ENCODE results near the gene NEURL2.
A peak's percentile ranks its signal among the peaks of the same experiment; 100 is the strongest.
"Not testable (repeated sequence)": the region's sequence is repeated elsewhere in the genome, so short reads cannot be mapped to it uniquely, and the experiment has no call there.

The NEURL2 gene

DNA sequence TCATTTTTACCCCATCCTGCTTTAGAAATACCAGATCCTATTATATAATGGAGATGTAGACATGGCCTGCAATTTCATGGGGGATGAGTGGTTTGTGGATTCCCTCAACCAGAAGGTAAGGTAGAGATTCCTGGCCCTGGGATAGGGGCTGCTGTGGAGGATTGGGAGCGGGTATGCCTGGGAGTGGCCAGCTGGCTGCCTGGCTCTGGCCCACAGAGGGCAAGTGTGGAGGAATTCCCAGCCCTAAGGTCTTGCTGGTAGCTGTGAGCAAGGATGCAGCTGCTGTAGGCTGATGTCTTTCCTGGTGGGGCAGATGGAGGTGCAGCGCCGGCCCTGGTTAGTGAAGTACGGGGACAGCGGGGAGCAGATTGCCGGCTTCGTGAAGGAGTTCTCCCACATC, 6.7 kb upstream of the NEURL2 start:
- DNase-seq = no peak

DNA sequence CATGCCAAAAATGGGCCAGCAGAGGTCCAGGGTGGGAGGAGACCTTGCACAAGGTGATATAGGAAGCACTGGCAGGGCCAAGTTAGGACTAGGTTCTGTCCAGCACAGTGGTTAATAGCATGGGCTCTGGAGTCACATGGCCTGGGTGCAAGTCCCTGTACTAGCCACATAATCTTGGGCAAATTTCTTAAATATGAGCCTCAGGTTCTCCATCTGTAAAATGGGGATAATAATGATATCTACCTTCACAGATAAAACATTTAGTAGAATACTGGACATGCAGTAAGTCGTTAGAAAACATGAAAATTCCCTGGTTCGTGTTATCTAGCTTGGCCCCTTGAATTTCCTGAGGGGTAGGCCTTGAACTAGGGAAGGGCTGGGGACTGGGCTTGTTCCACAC, 6.3 kb upstream of the NEURL2 start:
- DNase-seq = no peak

DNA sequence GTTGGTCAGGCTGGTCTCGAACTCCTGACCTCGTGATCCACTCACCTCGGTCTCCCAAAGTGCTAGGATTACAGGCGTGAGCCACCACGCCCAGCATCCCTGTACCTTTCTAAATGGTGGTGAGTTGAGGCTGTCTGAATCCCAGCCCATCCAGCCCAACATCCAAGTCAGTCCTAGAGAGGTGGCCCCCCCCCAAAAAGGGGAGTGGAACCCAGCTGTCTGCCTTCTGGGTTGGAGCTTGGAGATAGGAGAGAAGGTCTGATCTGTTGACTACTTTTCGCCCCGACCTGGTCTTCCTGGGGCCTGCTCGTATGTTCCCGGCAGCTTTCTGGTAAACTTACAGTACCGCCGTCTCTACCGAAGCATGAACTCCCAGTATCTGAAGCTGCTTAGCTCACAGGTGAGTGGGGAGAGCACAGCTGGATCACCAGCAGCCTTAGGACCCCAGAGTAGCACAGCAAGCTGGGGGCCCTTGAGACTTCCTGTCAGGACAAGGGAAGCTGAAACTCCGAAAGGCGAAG, 5.7 kb upstream of the NEURL2 start:
- no peak for DNase-seq

DNA sequence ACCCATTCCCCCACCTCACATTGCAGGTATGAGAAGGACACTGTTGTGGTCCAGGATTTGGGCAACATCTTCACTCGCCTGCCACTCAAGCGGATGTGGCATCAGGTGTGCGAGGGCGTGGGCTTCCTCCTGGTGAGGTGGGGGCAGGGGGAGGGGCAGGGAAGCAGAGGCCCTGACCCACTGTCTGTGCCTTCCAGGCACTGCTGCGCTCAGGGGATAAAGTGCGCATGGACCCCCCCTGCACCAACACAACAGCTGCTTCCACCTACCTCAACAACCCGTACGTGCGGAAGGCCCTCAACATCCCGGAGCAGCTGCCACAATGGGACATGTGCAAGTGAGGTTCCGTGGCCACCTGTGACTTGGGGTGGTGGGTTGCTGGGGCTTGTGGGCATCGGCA, 3.8 kb upstream of the NEURL2 start:
- DNase-seq = no peak

DNA sequence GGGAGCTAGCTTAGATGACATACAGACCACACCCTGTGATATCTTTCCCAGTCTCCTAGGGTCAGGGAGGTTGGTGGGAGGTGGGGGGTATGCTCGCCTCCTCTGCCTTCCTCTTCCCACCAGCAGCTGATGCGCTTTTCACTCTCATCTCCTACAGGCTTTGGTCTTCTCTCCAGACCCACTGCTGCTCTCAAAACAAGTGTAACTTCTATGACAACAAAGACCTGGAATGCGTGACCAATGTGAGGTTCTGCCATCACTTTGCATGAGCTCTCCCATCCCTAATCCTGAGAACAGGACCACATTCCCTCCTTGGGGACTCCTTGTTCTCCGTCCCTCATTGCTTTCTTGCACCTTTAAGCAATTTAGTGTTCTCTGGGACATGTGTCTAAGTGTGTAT, 2.8 kb upstream of the NEURL2 start:
- no peak for DNase-seq

DNA sequence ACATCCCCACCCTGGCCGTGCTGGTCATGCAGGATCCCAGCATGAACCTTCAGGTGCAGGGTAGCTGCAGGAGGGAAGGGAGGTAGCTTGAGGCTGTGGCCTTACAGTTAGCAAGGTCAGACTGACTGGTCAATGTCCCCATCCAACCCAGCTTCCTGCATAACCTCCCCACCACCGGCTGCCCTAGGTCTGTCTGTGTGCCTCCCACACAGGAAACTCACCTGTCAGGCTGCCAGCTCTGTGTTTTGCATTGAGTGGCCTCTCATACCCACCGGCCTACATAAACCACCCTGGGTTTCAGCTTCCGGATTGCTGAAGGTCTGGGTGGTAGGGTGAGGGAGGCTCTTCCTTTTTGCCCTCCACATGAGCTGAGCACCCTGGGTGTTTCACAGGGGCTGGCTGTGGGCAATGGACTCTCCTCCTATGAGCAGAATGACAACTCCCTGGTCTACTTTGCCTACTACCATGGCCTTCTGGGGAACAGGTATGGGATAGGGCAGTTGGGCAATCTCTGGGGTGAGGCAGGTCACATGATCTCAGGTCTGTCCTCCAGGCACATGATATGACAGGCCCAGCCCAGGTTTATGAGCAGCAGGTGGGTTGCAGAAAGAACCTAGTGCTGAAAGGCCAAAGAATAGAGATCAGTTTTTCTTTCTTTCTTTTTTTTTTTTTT, 2.0 kb upstream of the NEURL2 start:
- no peak for DNase-seq

DNA sequence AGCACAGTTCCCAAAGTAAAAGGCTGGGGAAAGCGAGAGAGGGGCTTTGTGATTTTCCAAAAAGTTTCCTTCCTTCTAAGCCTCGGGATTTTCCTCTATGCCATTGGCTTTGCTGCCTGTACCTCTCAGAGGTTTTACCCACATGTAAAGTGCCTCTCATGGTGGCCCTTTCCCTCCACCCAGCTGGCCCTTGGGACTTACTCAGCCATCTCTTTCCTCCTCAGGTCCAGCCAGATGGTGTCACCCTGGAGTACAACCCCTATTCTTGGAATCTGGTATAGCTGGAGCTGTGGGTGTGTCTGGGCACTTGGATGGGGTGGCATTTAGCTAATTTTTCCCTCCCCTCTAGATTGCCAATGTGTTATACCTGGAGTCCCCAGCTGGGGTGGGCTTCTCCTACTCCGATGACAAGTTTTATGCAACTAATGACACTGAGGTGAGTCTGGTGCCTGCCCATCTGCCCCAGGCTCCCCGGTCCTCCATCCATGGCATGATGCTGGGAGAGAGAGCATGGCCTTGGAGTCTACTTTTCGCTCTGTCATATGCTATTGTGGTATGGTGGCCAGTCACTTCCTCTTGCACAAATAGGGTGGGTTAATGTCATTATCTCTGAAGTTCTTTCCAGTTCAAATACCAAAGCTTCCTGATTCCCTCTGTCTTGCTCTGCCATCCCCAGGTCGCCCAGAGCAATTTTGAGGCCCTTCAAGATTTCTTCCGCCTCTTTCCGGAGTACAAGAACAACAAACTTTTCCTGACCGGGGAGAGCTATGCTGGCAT, 1.2 kb upstream of the NEURL2 start:
- DNase-seq = no peak

DNA sequence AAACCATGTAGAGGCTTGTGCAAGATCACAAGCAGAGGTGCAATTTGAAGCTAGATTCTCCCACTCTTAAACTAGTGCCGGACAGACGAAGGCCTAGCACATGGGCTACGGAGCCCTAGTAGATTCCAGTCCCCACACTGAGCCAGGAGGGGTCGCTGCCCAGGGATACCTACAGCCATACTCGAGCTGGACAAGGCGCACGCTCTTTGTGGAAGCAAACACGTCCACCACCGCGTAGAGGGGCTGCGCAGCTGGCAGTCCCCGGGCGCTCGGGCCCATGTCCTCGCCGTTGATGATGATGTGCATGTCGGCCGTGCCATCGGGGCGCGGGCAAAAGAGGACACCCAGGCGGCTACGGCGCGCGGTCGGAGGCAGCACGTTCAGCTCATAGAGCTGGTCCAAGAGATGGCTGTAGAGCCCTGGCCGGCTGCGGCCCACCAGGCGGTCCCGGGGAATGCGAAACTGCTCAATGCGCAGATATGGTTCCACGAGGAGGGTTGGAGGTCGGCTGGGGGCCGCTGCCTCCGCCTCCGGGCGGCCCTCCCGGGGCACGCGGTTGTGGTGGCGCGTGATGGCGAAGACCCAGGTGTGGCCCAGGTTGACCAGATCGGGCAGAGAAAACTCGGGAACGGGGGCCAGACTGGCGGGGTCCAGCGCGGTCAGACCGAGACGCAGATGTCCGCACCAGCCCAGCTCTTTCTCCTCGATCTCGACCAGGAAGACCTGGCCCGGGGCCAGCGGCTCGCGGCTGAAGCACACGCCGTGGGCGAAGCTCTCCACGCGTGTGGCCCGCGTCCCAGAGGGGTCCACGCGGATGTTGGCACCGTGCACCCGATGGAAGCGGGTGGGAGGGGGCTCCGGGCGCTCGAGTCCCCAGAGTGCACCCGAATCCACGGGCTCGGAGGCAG, 677 bp downstream of the NEURL2 start:
- peak; percentile 80 for DNase-seq

DNA sequence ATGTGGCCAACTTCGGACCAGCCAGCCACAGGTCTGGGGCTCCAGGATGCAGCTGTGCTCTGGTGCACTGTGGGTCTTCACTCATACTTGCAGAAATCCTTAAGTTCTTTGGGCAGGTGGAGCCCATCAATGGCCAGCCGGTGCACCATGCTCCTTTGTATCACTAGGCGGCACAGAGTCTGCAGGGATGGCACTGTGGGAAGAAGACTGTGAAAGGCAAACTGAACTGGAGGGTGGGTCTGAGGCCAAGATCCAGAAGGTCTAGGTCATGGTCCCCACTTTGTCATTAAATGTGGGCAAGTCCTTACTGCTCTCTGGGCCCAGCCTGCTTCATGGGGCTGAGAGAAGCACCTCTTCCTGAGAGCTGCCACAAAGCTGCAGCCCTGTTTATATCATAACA, 2.3 kb downstream of the NEURL2 start:
- DNase-seq = no peak

DNA sequence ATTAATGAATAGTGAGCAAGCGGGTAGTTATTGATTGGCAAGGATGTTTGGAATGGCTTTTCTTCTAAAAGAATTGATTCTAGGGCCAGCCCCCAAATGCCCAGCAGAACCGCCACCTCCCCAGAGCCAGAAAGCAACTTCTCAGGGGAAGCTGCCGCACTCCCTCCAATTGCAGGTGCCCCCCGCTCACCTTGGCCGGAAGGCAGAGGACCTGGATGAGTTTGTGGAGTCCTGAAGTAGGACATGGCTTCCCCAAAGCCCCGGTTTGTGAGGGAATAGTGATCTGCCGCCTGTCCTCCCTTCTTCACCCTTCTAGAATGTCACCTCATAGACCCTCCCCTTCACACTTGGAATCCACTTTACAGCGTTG, 3.7 kb downstream of the NEURL2 start, which contains the start of gene SPATA25:
SPATA25 (minus strand) TSS at position 277 of the 370 bp plus-strand sequence; CDS start at position 245, 32 bp downstream.
- DNase-seq = no peak

DNA sequence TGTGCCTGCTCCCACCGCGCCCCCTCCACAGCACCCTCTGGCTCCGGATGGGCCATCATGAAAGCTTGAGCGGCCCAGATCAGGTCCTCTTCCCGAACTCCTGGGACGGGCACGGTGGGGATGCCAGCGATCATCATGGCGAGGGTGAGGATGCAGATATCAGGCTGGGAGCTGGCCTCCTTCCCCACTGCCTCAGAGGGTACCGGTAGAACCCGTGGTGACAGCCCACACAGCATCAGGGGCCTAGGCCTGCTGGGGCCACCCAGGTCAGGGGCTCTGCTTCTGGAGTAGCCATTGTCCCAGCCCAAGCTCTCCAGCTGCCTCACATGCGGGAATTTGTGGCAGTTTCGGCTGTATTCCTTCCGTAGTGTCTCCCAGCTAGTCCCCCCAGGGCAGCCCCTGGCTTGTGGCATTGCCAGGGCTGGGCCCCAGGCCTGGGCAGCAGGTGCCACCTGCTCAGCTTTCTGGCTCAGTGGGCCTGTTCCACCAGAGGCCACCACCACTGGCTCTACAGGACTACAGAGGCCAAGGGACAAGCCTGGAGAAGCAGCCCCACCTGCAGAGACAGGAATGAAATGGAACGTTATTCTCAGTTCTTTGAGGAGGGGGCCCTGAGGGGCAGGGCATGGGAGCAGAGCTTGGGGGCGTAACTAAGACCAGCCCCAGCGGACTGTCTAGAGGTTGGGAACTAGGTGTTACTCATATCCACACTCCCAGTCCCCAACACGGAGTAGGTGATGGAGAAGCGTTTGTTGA, 4.2 kb downstream of the NEURL2 start:
- no peak for DNase-seq

DNA sequence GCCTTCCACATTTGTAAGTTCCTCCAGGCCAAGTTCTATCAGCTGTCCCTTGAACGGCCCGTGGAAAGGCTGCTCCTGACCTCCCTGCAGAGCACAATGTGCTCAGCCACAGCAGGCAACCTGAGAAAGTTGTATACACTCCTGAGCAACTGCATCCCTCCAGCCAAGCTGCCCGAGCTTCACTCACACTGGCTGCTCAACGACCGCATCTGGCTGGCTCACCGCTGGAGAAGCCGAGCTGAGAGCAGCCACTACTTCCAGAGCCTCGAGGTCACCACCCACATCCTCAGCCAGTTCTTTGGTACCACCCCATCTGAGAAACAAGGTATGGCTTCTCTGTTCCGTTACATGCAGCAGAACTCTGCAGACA, 7.9 kb downstream of the NEURL2 start:
- no peak for DNase-seq

DNA sequence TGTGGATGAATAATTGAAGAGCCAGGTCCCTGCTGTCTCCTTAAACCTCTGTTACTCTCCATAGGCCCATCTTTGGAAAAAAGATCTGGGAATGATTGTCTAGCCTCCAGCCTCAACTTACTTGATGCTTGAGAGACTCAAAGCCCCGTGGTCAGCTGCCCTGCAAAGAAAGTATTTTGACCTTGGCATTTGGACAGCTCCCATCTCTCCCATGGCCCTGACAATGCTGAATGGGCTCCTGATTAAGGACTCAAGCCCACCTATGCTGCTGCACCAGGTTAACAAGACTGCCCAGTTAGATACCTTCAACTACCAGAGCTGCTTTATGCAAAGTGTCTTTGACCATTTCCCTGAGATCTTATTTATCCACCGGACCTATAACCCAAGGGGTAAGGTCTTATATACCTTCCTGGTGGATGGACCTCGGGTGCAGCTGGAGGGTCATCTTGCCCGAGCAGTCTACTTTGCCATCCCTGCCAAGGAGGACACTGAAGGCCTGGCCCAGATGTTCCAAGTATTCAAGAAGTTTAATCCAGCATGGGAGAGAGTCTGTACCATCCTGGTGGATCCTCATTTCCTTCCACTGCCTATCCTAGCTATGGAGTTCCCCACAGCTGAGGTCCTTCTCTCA, 8.4 kb downstream of the NEURL2 start:
- no peak for DNase-seq

DNA sequence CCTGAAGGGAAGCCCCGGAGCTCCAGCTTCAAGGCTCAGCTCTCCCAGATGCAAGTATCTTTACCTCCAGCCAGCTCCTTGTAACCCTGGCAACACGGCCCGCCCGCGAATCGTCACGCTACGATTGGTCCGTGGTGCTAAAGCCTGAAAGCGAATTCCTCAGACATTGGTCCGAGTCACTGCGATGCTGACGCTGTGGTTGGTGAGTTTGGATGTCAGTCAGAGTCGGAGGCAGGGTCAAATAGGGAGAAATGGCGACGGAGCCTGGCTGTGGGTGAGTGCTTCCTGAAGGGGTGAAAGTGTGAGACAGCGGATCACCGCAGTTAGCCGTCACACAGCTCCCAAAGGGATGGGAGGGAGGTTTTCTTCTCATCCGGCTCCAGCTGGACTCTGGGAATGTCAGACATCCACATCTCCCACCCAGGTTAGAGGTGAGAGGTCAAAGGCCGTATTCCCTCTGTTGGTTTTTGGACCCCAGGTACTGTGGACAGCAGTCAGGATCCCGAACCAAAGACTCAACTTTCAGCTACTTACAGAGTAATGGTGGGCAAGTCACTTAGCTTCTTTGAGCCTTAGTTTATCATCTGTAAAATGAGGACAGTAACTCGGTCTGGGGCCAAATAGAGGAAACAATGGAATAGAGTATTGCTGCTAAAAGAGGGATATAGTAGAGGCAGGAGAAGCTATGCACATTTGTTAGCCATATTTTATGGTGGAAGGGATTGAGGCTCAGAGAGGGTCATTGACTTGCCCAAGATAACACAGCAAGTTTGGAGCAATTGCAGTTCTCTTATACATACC, 9.8 kb downstream of the NEURL2 start, which contains the start of gene ZSWIM1:
ZSWIM1 (plus strand) TSS at position 240 of the 801 bp plus-strand sequence. CDS start 1,366 bp downstream, outside the sequence.
- DNase-seq = peak; percentile 98

DNA sequence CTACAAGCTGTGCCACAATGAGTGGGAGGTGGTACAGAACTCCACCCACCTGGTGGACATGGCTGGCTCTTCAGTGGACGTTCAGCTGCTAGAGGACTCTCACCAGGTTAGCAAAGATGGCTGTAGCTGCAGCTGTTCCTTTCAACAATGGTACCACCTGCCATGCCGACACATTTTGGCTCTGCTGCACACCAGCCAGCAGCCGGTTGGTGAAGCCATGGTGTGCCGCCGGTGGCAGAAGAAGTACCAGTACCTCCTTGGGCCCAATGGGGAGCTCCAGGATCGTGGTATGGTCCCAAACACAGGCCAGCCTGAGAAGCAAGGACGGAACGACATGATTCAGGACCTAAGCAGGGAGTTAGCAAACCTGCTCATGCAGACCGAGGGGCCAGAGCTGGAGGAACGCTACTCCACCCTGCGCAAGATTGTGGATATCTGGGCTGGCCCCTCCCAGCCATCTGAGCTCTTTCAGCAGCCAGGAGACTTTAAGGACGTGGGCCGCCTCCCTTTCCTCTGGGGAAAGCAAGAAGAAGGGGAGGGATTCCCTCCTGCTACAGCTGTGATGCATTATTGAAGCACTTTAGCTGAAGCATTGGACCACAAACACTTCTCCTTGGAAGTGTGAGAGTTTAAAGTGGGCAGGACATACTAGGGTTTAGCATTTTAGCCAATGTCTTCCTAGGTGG, 12.8 kb downstream of the NEURL2 start:
- no peak for DNase-seq

DNA sequence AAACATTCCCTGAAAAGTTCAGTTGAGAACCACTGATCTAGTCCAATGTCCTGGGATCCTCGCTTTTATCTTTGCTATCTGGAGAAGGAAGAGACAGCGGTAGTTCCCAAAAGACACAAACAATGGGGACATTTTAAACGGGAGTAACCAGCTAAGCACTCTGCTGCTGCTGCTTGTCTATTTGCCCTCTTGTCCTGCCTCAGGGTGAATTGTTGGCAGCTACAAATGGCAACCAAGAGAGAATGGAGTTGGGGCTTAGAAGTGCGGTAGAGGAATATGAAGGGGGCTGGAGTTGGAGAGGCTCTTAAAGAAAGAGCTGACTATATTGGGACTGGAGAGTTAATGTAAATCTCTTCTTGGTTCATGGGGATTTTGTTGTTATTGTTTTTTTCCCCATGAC, 16.4 kb downstream of the NEURL2 start:
- no peak for DNase-seq

DNA sequence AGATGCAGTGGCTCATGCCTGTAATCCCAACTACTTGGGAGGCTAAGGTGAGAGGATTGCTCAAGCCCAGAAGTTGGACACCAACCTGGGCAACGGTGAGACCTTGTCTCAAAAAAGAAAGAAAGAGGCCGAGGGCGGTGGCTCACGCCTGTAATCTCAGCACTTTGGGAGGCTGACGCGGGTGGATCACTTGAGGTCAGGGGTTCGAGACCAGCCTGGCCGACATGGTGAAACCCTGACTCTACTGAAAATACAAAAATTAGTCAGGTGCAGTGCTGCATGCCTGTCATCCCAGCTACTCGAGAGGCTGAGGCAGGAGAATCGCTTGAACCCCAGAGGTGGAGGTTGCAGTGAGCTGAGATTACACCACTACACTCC, 16.9 kb downstream of the NEURL2 start:
- not testable (repeated sequence) for DNase-seq

DNA sequence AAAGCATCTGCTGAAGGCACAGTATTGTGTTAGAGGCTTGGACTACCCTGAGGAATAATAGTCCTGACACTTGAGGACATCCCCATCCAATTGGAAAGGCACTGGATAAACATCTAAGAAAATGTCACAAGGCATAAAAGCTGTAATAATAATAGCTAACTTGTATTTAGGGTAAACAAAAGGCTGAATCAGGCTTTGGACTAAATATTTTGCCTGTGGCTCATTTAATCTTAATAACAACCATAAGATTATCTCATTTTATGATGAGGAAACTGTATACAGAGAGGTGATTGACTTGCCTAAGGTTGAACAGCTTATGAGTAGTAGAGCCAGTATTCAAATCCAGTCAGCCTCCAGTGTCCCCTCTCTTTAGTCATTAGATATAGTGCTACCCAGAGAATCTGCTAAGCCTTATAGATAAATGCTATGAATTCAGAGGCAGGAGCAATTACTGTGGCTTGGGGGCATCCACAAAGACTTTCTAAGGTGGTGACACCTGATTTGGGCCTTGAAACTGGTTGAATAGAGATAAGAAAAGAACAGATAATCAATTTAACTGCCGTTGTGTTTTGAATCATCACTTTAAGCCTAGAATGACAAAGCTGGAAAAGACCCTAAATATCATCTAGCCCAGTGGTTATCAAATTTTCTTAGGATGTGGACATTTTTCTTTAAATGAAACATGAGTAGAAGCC, 17.5 kb downstream of the NEURL2 start:
- DNase-seq = no peak

DNA sequence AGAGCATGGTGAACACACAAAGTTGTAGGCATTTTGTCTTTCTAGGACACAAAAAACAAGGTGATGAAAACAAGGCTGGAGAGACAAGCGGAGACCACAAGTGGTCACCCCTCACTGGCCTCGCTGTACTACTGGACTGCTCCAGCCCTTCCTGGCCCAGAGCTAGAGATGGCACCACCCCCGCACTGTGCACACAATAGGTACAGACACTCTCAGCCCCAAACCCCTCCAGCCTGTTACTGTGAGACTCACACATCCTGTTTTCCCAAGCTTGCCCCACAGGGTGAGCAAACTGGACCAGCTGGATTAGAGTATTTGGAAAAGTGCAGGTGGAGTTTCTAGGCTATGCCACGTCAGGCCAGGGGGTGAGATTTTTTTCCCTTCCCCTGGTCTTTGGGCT, 18.4 kb downstream of the NEURL2 start:
- DNase-seq = no peak

DNA sequence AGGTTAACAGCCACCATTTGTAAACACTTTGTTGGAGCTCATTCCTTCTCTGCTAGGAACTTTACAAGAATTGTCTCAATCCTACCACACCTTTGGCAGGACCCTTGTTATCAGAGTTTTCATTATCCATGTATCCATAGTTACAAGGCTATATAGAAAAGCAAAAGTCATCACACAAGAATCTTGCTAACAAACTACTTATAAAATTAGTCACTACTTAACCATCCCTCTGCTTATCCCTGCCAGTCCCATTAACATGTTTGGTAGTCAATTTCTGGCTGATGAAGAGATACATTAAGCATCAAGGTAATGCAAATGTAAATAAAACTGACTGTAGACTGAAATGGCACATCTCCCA, 23.2 kb downstream of the NEURL2 start:
- no peak for DNase-seq

Measured in NCI-H1092 treated with DMSO at 0.1 percent for 48 hours (cell line).